A673 (cell line): ENCODE results near the gene RETREG2. TPM values are rescaled to one million over a fixed set of nuclear protein-coding genes. Genes with fewer than 3 reads are reported as not detected.
A peak's percentile ranks its signal among the peaks of the same experiment; 100 is the strongest.

Experiments used
- BruUV-seq: library from RNA; stranded (reverse); fragments of 400-500 nt; replicated peaks from 2 replicates; lab custom pipeline; 2021; lab: Mats Ljungman, UMichigan
- CTCF ChIA-PET: fragments of 300-600 bp; sonication (Branson Sonifier 250); formaldehyde crosslinking; loops from one replicate; lab custom pipeline; 2022; ENCODE audit warnings: antibody characterized with exemption; lab: Charles Lee
- POLR2A ChIA-PET: fragments of 300-600 bp; sonication (Branson Sonifier 250); formaldehyde crosslinking; loops from one replicate; lab custom pipeline; 2022; ENCODE audit warnings: antibody characterized with exemption; ENCODE audit not compliant: low non-redundant PET; lab: Charles Lee
- DNase-seq: peaks from one replicate; pipeline ENCODE4 v3.0.0-alpha.2; 2015; ENCODE audit warnings: low spot score
- H3K27ac ChIP-seq: fragments of 200-600 bp; sonication (generic); 2 replicates; pipeline ENCODE4 v1.5.1; 2016; ENCODE audit warnings: mixed run types, low read depth, mild to moderate bottlenecking, mixed read lengths, antibody characterized with exemption, low read length; ENCODE audit not compliant: poor library complexity, severe bottlenecking
- H3K27me3 ChIP-seq: fragments of 200-600 bp; sonication (generic); replicated peaks from 2 replicates; pipeline ENCODE4 v1.6.1; 2017; ENCODE audit warnings: mixed run types, low read depth, mild to moderate bottlenecking, mixed read lengths, antibody characterized with exemption, low read length; ENCODE audit not compliant: insufficient read depth, poor library complexity
- H3K36me3 ChIP-seq: fragments of 200-600 bp; sonication (generic); 2 replicates; pipeline ENCODE4 v1.6.1; 2016; ENCODE audit warnings: mixed run types, mild to moderate bottlenecking, mixed read lengths, antibody characterized with exemption, low read length; ENCODE audit not compliant: insufficient read depth, poor library complexity, severe bottlenecking
- H3K4me1 ChIP-seq: fragments of 200-600 bp; sonication (generic); 2 replicates; pipeline ENCODE4 v1.6.1; 2017; ENCODE audit warnings: mixed run types, mild to moderate bottlenecking, mixed read lengths, antibody characterized with exemption, low read length; ENCODE audit not compliant: insufficient read depth, poor library complexity, severe bottlenecking
- H3K4me3 ChIP-seq: fragments of 200-600 bp; sonication (generic); 2 replicates; pipeline ENCODE4 v1.5.1; 2016; ENCODE audit warnings: low read depth, mixed run types, mild to moderate bottlenecking, mixed read lengths, low read length; ENCODE audit not compliant: poor library complexity, severe bottlenecking
- H3K9me3 ChIP-seq: fragments of 200-600 bp; sonication (generic); 2 replicates; pipeline ENCODE4 v1.6.1; 2016; ENCODE audit warnings: mixed run types, low read depth, mild to moderate bottlenecking, mixed read lengths, antibody characterized with exemption, low read length; ENCODE audit not compliant: poor library complexity, severe bottlenecking
- EZH2 ChIP-seq: fragments of 200-600 bp; sonication (generic); IDR thresholded peaks from 2 replicates; pipeline ENCODE4 v1.6.1; 2017; ENCODE audit warnings: borderline replicate concordance, low read depth, mild to moderate bottlenecking, mixed read lengths, antibody characterized with exemption, low read length; ENCODE audit not compliant: poor library complexity, severe bottlenecking
- intact Hi-C: fragments of 100-400 bp; cut with micrococcal nuclease; formaldehyde crosslinking; loops from one replicate; pipeline ENCODE4 v1.10.0; 2022; ENCODE audit not compliant: unreplicated experiment
- total RNA-seq: library from RNA; stranded (reverse); gene quantifications from 2 replicates; pipeline ENCODE4 v1.2.3, GENCODE V29; 2021
- TF ChIP-seq, protein P1 (sequence below): fragments of 300-800, 200-600 bp; sonication (generic); conservative IDR thresholded peaks from 2 replicates; pipeline ENCODE4 v1.5.1; 2017; ENCODE audit warnings: low read depth, mild to moderate bottlenecking, antibody characterized with exemption, low read length, moderate library complexity, mixed read lengths

Gene RETREG2
- total RNA-seq, 1 experiment from 2014 or later, result 59.0 TPM

DNA sequence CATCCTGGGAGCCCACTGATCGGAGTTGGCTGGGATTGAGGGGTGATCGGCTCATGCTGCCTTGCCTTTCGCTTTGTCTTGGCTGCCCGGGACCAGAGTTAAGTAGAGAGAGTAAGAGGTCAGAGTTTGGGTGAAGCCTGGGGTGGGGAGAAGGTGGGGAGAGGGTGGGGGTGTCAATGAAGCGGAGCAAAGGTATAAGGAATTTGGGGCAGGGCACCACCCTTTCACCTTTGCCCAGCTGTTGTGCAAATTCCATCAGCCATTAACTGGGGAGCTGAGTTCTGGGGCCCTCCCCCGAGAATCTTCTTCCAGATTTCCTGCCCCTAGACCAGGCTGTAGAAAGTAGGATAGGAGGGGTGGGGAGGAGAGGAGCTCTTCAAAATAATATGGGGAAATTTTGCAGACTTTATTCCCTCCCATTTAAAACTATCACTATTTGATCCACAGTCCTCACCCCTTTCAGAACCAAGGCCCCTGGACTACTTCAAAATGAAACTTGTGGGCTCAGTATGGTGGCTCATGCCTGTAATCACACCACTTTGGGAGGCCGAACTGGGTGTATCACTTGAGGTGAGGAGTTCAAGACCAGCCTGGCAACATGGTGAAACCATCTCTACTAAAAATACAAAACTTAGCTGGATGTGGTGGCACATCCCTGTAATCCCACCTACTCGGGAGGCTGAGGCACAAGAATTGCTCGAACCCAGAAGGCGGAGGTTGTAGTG, 8.0 kb upstream of the RETREG2 start, which contains the start of gene SLC23A3:
Gene SLC23A3, minus strand, starts transcription at position 100 of the 725 bp plus-strand sequence. Its CDS starts 45 bp downstream, at position 55.
- TF ChIP-seq, protein P1, sequence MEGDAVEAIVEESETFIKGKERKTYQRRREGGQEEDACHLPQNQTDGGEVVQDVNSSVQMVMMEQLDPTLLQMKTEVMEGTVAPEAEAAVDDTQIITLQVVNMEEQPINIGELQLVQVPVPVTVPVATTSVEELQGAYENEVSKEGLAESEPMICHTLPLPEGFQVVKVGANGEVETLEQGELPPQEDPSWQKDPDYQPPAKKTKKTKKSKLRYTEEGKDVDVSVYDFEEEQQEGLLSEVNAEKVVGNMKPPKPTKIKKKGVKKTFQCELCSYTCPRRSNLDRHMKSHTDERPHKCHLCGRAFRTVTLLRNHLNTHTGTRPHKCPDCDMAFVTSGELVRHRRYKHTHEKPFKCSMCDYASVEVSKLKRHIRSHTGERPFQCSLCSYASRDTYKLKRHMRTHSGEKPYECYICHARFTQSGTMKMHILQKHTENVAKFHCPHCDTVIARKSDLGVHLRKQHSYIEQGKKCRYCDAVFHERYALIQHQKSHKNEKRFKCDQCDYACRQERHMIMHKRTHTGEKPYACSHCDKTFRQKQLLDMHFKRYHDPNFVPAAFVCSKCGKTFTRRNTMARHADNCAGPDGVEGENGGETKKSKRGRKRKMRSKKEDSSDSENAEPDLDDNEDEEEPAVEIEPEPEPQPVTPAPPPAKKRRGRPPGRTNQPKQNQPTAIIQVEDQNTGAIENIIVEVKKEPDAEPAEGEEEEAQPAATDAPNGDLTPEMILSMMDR, result no peak
- no peak for TF ChIP-seq EZH2
- Histone ChIP-seq H3K9me3 (no peaks in the 10 kb centered on the region), H3K27me3 (no peaks in the 10 kb centered on the region), H3K4me1 (no peaks in the 10 kb centered on the region), H3K27ac (no peak within 1 kb of the TSS), H3K36me3 (no peaks in the 10 kb centered on the region), H3K4me3 (no peak within 1 kb of the TSS)
- no TSS peak for BruUV-seq
- ChIA-PET CTCF (no interaction called here), POLR2A (no interaction called here)
- no peak for DNase-seq
- intact Hi-C loops, result no loop called here

DNA sequence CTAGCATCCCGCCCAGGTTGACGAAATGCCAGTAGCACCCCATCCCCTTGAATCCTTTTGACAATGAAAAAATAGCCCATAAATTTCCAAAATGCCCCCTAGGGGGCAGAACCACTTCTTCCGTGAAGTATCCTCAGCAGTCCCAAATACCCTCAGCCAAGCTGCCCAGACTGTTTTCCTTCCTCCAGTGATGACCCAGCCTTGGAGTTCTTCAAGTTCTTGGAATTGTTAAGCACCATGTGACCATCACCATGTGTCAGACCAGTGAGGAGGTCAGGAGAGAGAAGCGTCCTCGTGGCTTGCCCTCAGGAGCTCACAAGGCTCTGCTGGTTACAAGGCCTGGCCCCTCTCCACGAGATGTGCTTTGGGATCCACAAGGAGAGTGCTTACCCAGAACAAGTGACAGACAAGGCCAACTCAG, 6.8 kb upstream of the RETREG2 start:
- H3K4me1 ChIP-seq, result no peaks in the 10 kb centered on the region
- H3K27me3 ChIP-seq, result no peaks in the 10 kb centered on the region
- no peak overlapping the region for H3K27ac ChIP-seq
- no peak for TF ChIP-seq EZH2
- TF ChIP-seq, protein P1, result peak; percentile 72
- no peaks in the 10 kb centered on the region for H3K9me3 ChIP-seq
- intact Hi-C loops, result no loop called here
- no peak overlapping the region for H3K4me3 ChIP-seq
- POLR2A ChIA-PET, result interaction anchor here (0.6 kb wide), 1 partner anchor 107 kb away, joined by 3 read pairs; no protein-coding TSS in a partner anchor
- DNase-seq, result peak; percentile 63
- BruUV-seq, result no TSS peak
- CTCF ChIA-PET, result interaction anchor here (0.7 to 1.6 kb wide), 3 partner anchors 13 to 124 kb away, joined by 5 to 7 read pairs (median 6); no protein-coding TSS in a partner anchor
- no peaks in the 10 kb centered on the region for H3K36me3 ChIP-seq

DNA sequence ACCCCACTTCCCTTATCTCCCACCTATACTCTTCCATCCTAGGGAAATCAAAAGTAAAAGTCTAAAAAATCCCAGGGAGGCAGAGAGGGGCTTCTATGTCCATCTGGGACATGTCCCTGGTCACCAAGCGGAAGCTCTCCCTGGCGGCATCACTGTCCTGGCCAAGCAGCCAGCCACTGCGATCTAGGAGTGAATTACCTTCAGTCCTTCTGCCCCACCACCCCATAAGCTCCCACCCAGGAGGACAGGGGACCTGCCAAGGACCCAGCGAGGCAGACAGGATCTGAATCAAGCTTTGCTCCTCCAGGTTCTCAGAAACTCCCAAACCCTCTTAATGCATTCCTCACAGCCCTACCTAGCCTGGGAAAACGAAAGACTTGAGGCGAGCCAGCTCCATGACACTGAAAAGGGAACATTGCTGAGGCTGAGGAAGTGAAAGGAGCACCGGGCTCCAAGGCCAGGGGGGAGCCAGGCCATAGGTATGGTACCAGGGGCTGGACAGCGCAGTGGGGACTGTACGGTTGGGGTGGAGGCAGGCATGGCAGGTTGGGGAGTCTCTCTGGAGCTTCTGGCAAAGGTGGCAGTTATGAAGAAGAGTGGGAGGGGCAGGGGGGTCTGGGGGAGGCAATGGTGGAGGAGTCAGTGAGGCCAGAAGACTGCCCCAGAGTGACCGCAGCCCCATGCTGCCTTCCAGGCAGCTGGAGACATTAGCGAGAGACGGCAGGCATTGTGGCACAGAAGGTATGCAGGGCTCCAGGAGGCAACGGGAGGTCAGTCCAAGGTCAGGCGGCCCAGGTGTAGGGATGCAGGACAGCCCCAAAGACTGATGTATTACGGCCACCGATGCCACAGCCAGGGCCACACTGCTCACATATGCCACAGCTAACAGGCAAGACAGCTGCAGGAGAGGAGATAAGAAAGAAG, 5.6 kb upstream of the RETREG2 start:
- TF ChIP-seq EZH2, result no peak
- TF ChIP-seq, protein P1, result no peak
- Histone ChIP-seq H3K27ac (no peak overlapping the region), H3K4me1 (no peaks in the 10 kb centered on the region), H3K9me3 (no peaks in the 10 kb centered on the region), H3K27me3 (no peaks in the 10 kb centered on the region), H3K4me3 (no peak overlapping the region), H3K36me3 (no peaks in the 10 kb centered on the region)
- no peak for DNase-seq
- intact Hi-C loops, result no loop called here
- ChIA-PET POLR2A (no interaction called here), CTCF (interaction anchor here (0.6 to 1.6 kb wide), 4 partner anchors 39 to 123 kb away, joined by 3 to 7 read pairs (median 6); partner anchors contain the start of gene TUBA4B)
- no TSS peak for BruUV-seq
